ENCODE results near the gene AGER. TPM values are rescaled to one million over a fixed set of nuclear protein-coding genes. Genes with fewer than 3 reads are reported as not detected.
A peak's percentile ranks its signal among the peaks of the same experiment; 100 is the strongest.

Gene AGER
- total and polyA plus RNA-seq, 9 of the 15 experiments (the other 6 are each of a cell fraction or from before 2014, with no cell fraction given), result 1.2 to 11.5 (median 4.1) TPM

GRCh38 chr6:32151863-32152768 lies 31.9 kb downstream of the AGER start, which contains the start of gene PRRT1:
Gene PRRT1, minus strand, starts transcription at chr6:32151939. Its CDS starts 112 bp downstream, at chr6:32151827.
- CTCF ChIA-PET (ENCODE audit: low intra/inter-chr PET ratio), result interaction anchor here (4.2 kb wide), 1 partner anchor 33 kb away, joined by 51 read pairs; no protein-coding TSS in a partner anchor
- WGBS (ENCODE audit: insufficient coverage, low coverage, missing lambda C conversion rate), result 21% methylated on average over 6 of the region's 24 CpGs
- H3K79me2 ChIP-seq (ENCODE audit: control insufficient read depth, insufficient read depth, low read length), result peaks cover 44% of the 10 kb centered on the region
- no peaks in the 10 kb centered on the region for H3K9me1 ChIP-seq (ENCODE audit: control insufficient read depth, insufficient read depth, low read length)
- H3K4me3 ChIP-seq, result peak within 1 kb of the TSS; percentile 65; the same call in 1 of the 2 replicates
- H3K9me3 ChIP-seq (replicated peaks; ENCODE audit: control insufficient read depth, insufficient read depth, low read depth, low read length), result no peaks in the 10 kb centered on the region
- peak within 1 kb of the TSS; percentile 89 for H3K27ac ChIP-seq (ENCODE audit: extremely low read depth, low read depth, low read length)
- intact Hi-C loops (cut with micrococcal nuclease) (no loop called here), in situ Hi-C loops (cut with MboI) (no loop called here)
- peak within 1 kb of the TSS; percentile 86 for H3K4me2 ChIP-seq (ENCODE audit: insufficient read depth, low read length)
- peak; percentile 68 for FAIRE-seq
- no peaks in the 10 kb centered on the region for H4K20me1 ChIP-seq (replicated peaks; ENCODE audit: control insufficient read depth, insufficient read depth, low read length)
- ATAC-seq, result no peak
- POLR2A ChIA-PET, result interaction anchor here (0.6 to 2.1 kb wide), 8 partner anchors 12 to 61 kb away, joined by 3 to 7 read pairs (median 4); partner anchors contain the start of genes ATF6B and FKBPL
- peak within 1 kb of the TSS; percentile 91 for H2AFZ ChIP-seq (ENCODE audit: low read depth, low read length)
- peaks cover 25 to 65% of the 10 kb centered on the region in 2 experiments; a peak in 4 of 5 replicates for H3K4me1 ChIP-seq (replicated peaks in 1 of 2; ENCODE audit: control insufficient read depth in 2 of 2, insufficient read depth in 2 of 2, low read length in 2 of 2)
- peak in 2 of 4 experiments; percentile 47 to 49 for DNase-seq (ENCODE audit: extremely low read depth in 1 of 4, low spot score in 3 of 4)
- no peaks in the 10 kb centered on the region for H3K27me3 ChIP-seq (ENCODE audit: control insufficient read depth in 2 of 2, insufficient read depth in 2 of 2, low read length in 2 of 2)
- H3K36me3 ChIP-seq (ENCODE audit: control insufficient read depth, insufficient read depth, low read length), result peaks cover 20% of the 10 kb centered on the region
- peak within 1 kb of the TSS; percentile 86 to 93 for H3K9ac ChIP-seq (ENCODE audit: insufficient read depth in 1 of 2, low read depth in 2 of 2, low read length in 2 of 2)
- no TSS peak for BruUV-seq (replicated peaks)
- TF ChIP-seq ESRRA (IDR thresholded peaks at IDR 0.05; ENCODE audit: borderline replicate concordance, low read depth) (no peak), XRCC4 (IDR thresholded peaks at IDR 0.05; ENCODE audit: extremely low read depth, insufficient read depth, insufficient read length) (no peak), PML (IDR thresholded peaks at IDR 0.05; ENCODE audit: low read length) (0 out of 2 replicates have a peak, but pooled peaks have one; percentile 7), POLR3G (IDR thresholded peaks at IDR 0.05; ENCODE audit: extremely low read depth, insufficient read length, insufficient replicate concordance) (no peak), ZFX (CRISPR knock-in tag; IDR thresholded peaks at IDR 0.05) (peak; percentile 21; the same call in 1 of the 2 replicates), TAF15 (IDR thresholded peaks at IDR 0.05; ENCODE audit: low read depth, low read length) (no peak), ZNF184 (CRISPR knock-in tag; IDR thresholded peaks at IDR 0.05) (no peak), TRIM28 (IDR thresholded peaks at IDR 0.05) (no peak), ZBTB7A (IDR thresholded peaks at IDR 0.05; ENCODE audit: borderline replicate concordance, control insufficient read depth, low read depth, low read length) (peak; percentile 54), RFX5 (IDR thresholded peaks at IDR 0.05; ENCODE audit: low read depth, low read length) (no peak), SPI1 (IDR thresholded peaks at IDR 0.05; ENCODE audit: borderline replicate concordance, low read depth, low read length) (peak; percentile 78; the same call in 1 of the 2 replicates), NELFE (IDR thresholded peaks at IDR 0.05; ENCODE audit: insufficient read depth, insufficient read length) (no peak), ZNF324 (CRISPR knock-in tag; IDR thresholded peaks at IDR 0.05) (no peak), POLR2H (tag; IDR thresholded peaks at IDR 0.05; ENCODE audit: low read depth) (no peak), MBD1 (CRISPR knock-in tag; IDR thresholded peaks at IDR 0.05) (0 out of 2 replicates have a peak, but pooled peaks have one; percentile 41), BRD9 (IDR thresholded peaks at IDR 0.05; ENCODE audit: low read depth, partially characterized antibody) (no peak), BCL6 (CRISPR knock-in tag; IDR thresholded peaks at IDR 0.05) (no peak), HMGN3 (IDR thresholded peaks at IDR 0.05; ENCODE audit: borderline replicate concordance, extremely low read depth, insufficient read length, low read depth, low read length) (no peak), PATZ1 (CRISPR knock-in tag; IDR thresholded peaks at IDR 0.05; ENCODE audit: borderline replicate concordance) (no peak)
